ENCODE results near the gene GLIPR1.
"Not testable (repeated sequence)": the region's sequence is repeated elsewhere in the genome, so short reads cannot be mapped to it uniquely, and the experiment has no call there.

The GLIPR1 gene

GRCh38 chr12:75476071-75476470 is 4.5 kb upstream of the GLIPR1 start:
- no peak for DNase-seq

GRCh38 chr12:75477137-75477536 is 3.4 kb upstream of the GLIPR1 start:
- DNase-seq: no peak

GRCh38 chr12:75478116-75478794 is 2.3 kb upstream of the GLIPR1 start:
- no peak for DNase-seq

GRCh38 chr12:75479963-75480461 is 543 bp upstream of the GLIPR1 start:
- no peak for DNase-seq

GRCh38 chr12:75481013-75481705 is 604 bp downstream of the GLIPR1 start:
- DNase-seq: no peak

- DNase-seq: no peak
These were observed 1.2 kb downstream of the GLIPR1 start for GRCh38 chr12:75481774-75482173.

GRCh38 chr12:75482646-75483045 is 2.1 kb downstream of the GLIPR1 start:
- DNase-seq: no peak

GRCh38 chr12:75483431-75483830 is 2.9 kb downstream of the GLIPR1 start:
- no peak for DNase-seq

GRCh38 chr12:75484450-75484849 is 3.9 kb downstream of the GLIPR1 start:
- DNase-seq: not testable (repeated sequence)

GRCh38 chr12:75487308-75487707 is 6.8 kb downstream of the GLIPR1 start:
- DNase-seq: no peak

- no peak for DNase-seq
These were observed 8.0 kb downstream of the GLIPR1 start for GRCh38 chr12:75488553-75488952.

- DNase-seq: no peak
These were observed 8.6 kb downstream of the GLIPR1 start for GRCh38 chr12:75489187-75489586.

GRCh38 chr12:75489613-75490210 is 9.2 kb downstream of the GLIPR1 start:
- no peak for DNase-seq

- no peak for DNase-seq
These were observed 10.6 kb downstream of the GLIPR1 start for GRCh38 chr12:75491169-75491568.

GRCh38 chr12:75503459-75503858 is 22.9 kb downstream of the GLIPR1 start:
- no peak for DNase-seq

- no peak for DNase-seq
These were observed 23.3 kb downstream of the GLIPR1 start for GRCh38 chr12:75503866-75504265.

GRCh38 chr12:75505706-75506312 is 25.3 kb downstream of the GLIPR1 start:
- no peak for DNase-seq

GRCh38 chr12:75507086-75507485 is 26.5 kb downstream of the GLIPR1 start:
- no peak for DNase-seq

GRCh38 chr12:75508159-75508558 is 27.6 kb downstream of the GLIPR1 start:
- DNase-seq: no peak

- DNase-seq: no peak
These were observed 29.1 kb downstream of the GLIPR1 start for GRCh38 chr12:75509621-75510020.

GRCh38 chr12:75511116-75512048 is 30.8 kb downstream of the GLIPR1 start, which contains the start of gene KRR1:
Gene KRR1, minus strand, starts transcription at chr12:75511609. Its CDS starts 12 bp downstream, at chr12:75511597.
- DNase-seq: peak; percentile 98

GRCh38 chr12:75521224-75521623 is 40.7 kb downstream of the GLIPR1 start:
- DNase-seq: not testable (repeated sequence)

Data from NCI-H345 (cell line).